ENCODE data around the gene SPCS3. TPM values are rescaled to one million over a fixed set of nuclear protein-coding genes. Genes with fewer than 3 reads are reported as not detected.

Gene SPCS3
- total and polyA plus RNA-seq, 2 experiments from 2014 or later, result 62.5 to 79.9 TPM

DNA sequence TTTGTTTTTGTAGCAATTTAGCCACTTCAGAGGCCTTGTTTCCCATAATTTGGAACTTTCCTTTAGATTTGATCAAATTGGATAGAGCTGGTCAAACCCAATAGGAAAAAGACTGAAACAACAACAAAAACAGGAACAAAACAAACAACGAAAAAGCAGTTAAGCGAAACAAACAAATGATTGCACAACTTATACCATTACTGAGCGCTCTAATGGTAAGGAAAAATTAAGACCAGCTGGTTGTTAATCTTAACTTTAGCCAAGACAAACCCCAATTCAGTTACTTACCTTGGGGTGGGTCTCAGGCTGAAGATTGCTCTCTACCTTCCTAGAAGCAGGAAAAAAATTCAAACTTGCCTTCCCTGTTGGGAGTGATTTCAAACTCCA lies 38.3 kb downstream of the SPCS3 start:
- TF ChIP-seq, protein P1, sequence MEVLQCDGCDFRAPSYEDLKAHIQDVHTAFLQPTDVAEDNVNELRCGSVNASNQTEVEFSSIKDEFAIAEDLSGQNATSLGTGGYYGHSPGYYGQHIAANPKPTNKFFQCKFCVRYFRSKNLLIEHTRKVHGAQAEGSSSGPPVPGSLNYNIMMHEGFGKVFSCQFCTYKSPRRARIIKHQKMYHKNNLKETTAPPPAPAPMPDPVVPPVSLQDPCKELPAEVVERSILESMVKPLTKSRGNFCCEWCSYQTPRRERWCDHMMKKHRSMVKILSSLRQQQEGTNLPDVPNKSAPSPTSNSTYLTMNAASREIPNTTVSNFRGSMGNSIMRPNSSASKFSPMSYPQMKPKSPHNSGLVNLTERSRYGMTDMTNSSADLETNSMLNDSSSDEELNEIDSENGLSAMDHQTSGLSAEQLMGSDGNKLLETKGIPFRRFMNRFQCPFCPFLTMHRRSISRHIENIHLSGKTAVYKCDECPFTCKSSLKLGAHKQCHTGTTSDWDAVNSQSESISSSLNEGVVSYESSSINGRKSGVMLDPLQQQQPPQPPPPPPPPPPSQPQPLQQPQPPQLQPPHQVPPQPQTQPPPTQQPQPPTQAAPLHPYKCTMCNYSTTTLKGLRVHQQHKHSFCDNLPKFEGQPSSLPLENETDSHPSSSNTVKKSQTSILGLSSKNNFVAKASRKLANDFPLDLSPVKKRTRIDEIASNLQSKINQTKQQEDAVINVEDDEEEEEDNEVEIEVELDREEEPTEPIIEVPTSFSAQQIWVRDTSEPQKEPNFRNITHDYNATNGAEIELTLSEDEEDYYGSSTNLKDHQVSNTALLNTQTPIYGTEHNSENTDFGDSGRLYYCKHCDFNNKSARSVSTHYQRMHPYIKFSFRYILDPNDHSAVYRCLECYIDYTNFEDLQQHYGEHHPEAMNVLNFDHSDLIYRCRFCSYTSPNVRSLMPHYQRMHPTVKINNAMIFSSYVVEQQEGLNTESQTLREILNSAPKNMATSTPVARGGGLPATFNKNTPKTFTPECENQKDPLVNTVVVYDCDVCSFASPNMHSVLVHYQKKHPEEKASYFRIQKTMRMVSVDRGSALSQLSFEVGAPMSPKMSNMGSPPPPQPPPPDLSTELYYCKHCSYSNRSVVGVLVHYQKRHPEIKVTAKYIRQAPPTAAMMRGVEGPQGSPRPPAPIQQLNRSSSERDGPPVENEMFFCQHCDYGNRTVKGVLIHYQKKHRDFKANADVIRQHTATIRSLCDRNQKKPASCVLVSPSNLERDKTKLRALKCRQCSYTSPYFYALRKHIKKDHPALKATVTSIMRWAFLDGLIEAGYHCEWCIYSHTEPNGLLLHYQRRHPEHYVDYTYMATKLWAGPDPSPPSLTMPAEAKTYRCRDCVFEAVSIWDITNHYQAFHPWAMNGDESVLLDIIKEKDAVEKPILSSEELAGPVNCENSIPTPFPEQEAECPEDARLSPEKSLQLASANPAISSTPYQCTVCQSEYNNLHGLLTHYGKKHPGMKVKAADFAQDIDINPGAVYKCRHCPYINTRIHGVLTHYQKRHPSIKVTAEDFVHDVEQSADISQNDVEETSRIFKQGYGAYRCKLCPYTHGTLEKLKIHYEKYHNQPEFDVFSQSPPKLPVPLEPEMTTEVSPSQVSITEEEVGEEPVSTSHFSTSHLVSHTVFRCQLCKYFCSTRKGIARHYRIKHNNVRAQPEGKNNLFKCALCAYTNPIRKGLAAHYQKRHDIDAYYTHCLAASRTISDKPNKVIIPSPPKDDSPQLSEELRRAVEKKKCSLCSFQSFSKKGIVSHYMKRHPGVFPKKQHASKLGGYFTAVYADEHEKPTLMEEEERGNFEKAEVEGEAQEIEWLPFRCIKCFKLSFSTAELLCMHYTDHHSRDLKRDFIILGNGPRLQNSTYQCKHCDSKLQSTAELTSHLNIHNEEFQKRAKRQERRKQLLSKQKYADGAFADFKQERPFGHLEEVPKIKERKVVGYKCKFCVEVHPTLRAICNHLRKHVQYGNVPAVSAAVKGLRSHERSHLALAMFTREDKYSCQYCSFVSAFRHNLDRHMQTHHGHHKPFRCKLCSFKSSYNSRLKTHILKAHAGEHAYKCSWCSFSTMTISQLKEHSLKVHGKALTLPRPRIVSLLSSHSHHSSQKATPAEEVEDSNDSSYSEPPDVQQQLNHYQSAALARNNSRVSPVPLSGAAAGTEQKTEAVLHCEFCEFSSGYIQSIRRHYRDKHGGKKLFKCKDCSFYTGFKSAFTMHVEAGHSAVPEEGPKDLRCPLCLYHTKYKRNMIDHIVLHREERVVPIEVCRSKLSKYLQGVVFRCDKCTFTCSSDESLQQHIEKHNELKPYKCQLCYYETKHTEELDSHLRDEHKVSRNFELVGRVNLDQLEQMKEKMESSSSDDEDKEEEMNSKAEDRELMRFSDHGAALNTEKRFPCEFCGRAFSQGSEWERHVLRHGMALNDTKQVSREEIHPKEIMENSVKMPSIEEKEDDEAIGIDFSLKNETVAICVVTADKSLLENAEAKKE (CRISPR knock-in tag; IDR thresholded peaks at IDR 0.05), result no peak
- no peak for TF ChIP-seq STAT1 (IDR thresholded peaks at IDR 0.05; ENCODE audit: unreplicated experiment)
- TF ChIP-seq, protein P2, sequence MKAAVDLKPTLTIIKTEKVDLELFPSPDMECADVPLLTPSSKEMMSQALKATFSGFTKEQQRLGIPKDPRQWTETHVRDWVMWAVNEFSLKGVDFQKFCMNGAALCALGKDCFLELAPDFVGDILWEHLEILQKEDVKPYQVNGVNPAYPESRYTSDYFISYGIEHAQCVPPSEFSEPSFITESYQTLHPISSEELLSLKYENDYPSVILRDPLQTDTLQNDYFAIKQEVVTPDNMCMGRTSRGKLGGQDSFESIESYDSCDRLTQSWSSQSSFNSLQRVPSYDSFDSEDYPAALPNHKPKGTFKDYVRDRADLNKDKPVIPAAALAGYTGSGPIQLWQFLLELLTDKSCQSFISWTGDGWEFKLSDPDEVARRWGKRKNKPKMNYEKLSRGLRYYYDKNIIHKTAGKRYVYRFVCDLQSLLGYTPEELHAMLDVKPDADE (IDR thresholded peaks at IDR 0.05), result no peak
- no peak for TF ChIP-seq NANOG (IDR thresholded peaks at IDR 0.05; ENCODE audit: borderline replicate concordance)
- TF ChIP-seq, protein P3, sequence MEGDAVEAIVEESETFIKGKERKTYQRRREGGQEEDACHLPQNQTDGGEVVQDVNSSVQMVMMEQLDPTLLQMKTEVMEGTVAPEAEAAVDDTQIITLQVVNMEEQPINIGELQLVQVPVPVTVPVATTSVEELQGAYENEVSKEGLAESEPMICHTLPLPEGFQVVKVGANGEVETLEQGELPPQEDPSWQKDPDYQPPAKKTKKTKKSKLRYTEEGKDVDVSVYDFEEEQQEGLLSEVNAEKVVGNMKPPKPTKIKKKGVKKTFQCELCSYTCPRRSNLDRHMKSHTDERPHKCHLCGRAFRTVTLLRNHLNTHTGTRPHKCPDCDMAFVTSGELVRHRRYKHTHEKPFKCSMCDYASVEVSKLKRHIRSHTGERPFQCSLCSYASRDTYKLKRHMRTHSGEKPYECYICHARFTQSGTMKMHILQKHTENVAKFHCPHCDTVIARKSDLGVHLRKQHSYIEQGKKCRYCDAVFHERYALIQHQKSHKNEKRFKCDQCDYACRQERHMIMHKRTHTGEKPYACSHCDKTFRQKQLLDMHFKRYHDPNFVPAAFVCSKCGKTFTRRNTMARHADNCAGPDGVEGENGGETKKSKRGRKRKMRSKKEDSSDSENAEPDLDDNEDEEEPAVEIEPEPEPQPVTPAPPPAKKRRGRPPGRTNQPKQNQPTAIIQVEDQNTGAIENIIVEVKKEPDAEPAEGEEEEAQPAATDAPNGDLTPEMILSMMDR (conservative IDR thresholded peaks at IDR 0.05; ENCODE audit: low read depth in 2 of 2), result no peak
- no peak for TF ChIP-seq POLR2AphosphoS5 (IDR thresholded peaks at IDR 0.05; ENCODE audit: low read depth)
- TF ChIP-seq, protein P4, sequence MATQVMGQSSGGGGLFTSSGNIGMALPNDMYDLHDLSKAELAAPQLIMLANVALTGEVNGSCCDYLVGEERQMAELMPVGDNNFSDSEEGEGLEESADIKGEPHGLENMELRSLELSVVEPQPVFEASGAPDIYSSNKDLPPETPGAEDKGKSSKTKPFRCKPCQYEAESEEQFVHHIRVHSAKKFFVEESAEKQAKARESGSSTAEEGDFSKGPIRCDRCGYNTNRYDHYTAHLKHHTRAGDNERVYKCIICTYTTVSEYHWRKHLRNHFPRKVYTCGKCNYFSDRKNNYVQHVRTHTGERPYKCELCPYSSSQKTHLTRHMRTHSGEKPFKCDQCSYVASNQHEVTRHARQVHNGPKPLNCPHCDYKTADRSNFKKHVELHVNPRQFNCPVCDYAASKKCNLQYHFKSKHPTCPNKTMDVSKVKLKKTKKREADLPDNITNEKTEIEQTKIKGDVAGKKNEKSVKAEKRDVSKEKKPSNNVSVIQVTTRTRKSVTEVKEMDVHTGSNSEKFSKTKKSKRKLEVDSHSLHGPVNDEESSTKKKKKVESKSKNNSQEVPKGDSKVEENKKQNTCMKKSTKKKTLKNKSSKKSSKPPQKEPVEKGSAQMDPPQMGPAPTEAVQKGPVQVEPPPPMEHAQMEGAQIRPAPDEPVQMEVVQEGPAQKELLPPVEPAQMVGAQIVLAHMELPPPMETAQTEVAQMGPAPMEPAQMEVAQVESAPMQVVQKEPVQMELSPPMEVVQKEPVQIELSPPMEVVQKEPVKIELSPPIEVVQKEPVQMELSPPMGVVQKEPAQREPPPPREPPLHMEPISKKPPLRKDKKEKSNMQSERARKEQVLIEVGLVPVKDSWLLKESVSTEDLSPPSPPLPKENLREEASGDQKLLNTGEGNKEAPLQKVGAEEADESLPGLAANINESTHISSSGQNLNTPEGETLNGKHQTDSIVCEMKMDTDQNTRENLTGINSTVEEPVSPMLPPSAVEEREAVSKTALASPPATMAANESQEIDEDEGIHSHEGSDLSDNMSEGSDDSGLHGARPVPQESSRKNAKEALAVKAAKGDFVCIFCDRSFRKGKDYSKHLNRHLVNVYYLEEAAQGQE (IDR thresholded peaks at IDR 0.05; ENCODE audit: unreplicated experiment), result no peak
- no peak for TF ChIP-seq EZH2phosphoT487 (IDR thresholded peaks at IDR 0.05; ENCODE audit: unreplicated experiment)
- no peak for TF ChIP-seq JUNB (IDR thresholded peaks at IDR 0.05; ENCODE audit: unreplicated experiment)
- TF ChIP-seq ZNF331 (CRISPR knock-in tag; IDR thresholded peaks at IDR 0.05; ENCODE audit: low read depth), result no peak
- no peak for TF ChIP-seq ZNF114 (CRISPR knock-in tag; IDR thresholded peaks at IDR 0.05)
- TF ChIP-seq CREB1 (CRISPR knock-in tag; IDR thresholded peaks at IDR 0.05; ENCODE audit: low read depth), result no peak
- no peak for TF ChIP-seq EZH2 (IDR thresholded peaks at IDR 0.05; ENCODE audit: low read depth, unreplicated experiment)
- Histone ChIP-seq H3K36me3 (ENCODE audit: insufficient read depth) (peaks cover 26% of the 10 kb centered on the region), H3K9me2 (ENCODE audit: insufficient read depth) (no peaks in the 10 kb centered on the region; the same call in 1 of the 2 replicates), H3K4me3 (no peak overlapping the region), H3F3A (replicated peaks; ENCODE audit: low read depth) (no peaks in the 10 kb centered on the region; the same call in 1 of the 2 replicates), H2AFZ (no peak overlapping the region), H3K79me2 (replicated peaks; ENCODE audit: insufficient read depth) (no peaks in the 10 kb centered on the region), H3K27me3 (ENCODE audit: insufficient read depth) (no peaks in the 10 kb centered on the region), H3K27ac (ENCODE audit: low read depth) (no peak overlapping the region; the same call in 1 of the 2 replicates), H3K4me1 (ENCODE audit: insufficient read depth) (peaks cover 34% of the 10 kb centered on the region), H4K20me1 (replicated peaks; ENCODE audit: insufficient read depth) (no peaks in the 10 kb centered on the region), H3K4me2 (peak overlapping the region; percentile 57; the same call in 1 of the 2 replicates)
- no peak for DNase-seq (ENCODE audit: low spot score)
- H3K27ac Mint-ChIP-seq, result no peak overlapping the region
- peak; percentile 37; the same call in 2 of the 3 replicates for ATAC-seq
- peaks cover 29% of the 10 kb centered on the region for H3K4me1 Mint-ChIP-seq
- no peaks in the 10 kb centered on the region for H3K27me3 Mint-ChIP-seq (ENCODE audit: insufficient read depth, low read depth, poor library complexity)
- H3K9me3 Mint-ChIP-seq, result peaks cover 33% of the 10 kb centered on the region
- peaks cover 30% of the 10 kb centered on the region; the same call in 2 of the 3 replicates for H3K36me3 Mint-ChIP-seq (ENCODE audit: low read depth)
- H3K4me3 Mint-ChIP-seq, result no peak overlapping the region

Data from GM23338 (cell line).